GM18868 (cell line): ENCODE measurements around the gene EPHA6.
"Not testable (repeated sequence)": the region's sequence is repeated elsewhere in the genome, so short reads cannot be mapped to it uniquely, and the experiment has no call there.

Experiments used
- ATAC-seq: cut with Tn5 transposase; IDR thresholded peaks from one replicate; pipeline ENCODE4 v1.9.1; 2021; ENCODE audit warnings: mild to moderate bottlenecking, moderate library complexity; ENCODE audit not compliant: unreplicated experiment

The EPHA6 gene

GRCh38 chr3:97409612-97410011 lies 595.2 kb downstream of the EPHA6 start:
- no peak for ATAC-seq

DNA sequence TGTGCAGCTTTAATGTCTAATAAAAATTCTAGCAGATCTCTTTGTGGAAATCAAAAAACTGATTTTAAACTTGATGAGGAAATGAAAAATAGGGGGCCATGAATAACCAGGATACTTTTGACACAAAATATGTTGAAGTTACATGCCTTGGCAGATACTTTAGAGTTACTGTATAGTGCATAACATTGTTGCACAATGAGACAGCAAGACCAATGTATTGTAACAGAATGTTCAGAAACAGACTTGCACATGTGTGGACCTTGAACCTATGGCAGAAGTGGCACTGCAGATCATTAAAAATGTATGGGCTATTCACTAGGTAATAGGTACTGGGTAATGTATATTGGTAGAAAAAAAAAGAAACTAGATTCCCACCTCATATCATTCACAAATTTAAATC lies 607.2 kb downstream of the EPHA6 start:
- no peak for ATAC-seq

- no peak for ATAC-seq
Observed at GRCh38 chr3:97425002-97425401, 610.6 kb downstream of the EPHA6 start.

- no peak for ATAC-seq
Observed at GRCh38 chr3:97430601-97431000, 616.2 kb downstream of the EPHA6 start.

DNA sequence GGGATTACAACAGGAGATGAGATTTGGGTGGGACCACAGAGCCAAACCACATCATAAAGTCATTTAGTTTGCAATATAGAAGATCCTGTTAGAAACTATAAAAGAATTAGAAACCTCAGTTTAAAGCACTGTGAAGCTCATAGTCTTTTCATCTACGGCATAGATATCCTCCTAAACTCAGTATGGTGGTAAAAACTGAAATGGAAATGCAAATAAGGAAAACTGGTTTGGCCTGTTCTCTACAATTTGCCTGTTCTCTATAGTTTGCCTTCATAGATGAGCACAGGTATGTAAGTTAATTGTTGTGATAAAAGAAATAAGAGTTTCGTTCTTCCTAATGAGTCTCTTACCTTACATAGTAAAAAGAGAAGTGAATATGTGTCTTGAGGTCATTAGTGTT lies 618.5 kb downstream of the EPHA6 start:
- ATAC-seq: no peak

GRCh38 chr3:97438131-97438530 lies 623.7 kb downstream of the EPHA6 start:
- ATAC-seq: no peak

- ATAC-seq: no peak
Observed at GRCh38 chr3:97439373-97439772, 625.0 kb downstream of the EPHA6 start.

DNA sequence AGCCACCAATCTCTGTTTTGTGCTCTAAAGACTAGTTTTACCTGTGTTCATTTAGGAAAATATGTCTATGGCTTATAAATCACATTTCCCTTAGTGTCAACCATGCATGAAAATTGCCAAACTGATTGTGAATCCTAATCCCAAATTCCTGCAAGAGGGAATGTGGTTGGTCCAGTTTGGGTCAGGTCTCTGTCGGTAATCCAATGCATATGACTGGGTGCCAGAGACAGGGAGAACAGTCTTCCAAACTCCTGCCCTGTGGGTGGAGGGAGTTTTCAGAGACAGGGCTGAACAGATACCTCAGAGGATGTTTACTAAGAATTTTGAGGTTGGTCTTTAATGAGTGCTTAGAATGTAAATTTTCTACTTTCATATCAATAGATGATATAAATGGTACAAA lies 649.6 kb downstream of the EPHA6 start:
- no peak for ATAC-seq

- no peak for ATAC-seq
Observed at GRCh38 chr3:97470481-97470880, 656.1 kb downstream of the EPHA6 start.

DNA sequence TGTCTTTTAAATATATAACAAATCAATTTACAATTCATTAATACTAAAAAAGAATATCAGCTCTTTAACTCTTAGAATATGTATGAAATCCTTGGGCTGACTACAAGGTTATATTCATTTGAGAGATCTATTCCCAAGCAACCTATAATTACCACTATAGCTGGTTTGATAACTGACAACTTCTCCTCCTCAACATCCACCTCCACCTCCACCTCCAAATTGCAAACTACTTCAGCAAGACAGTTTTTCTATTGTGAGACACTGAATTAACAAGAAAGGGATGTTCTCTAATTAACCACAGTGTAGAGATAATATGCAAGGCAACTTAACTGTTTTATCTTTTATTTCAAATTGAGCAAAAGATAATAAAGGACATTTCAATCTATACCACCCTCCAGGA lies 665.3 kb downstream of the EPHA6 start:
- no peak for ATAC-seq

DNA sequence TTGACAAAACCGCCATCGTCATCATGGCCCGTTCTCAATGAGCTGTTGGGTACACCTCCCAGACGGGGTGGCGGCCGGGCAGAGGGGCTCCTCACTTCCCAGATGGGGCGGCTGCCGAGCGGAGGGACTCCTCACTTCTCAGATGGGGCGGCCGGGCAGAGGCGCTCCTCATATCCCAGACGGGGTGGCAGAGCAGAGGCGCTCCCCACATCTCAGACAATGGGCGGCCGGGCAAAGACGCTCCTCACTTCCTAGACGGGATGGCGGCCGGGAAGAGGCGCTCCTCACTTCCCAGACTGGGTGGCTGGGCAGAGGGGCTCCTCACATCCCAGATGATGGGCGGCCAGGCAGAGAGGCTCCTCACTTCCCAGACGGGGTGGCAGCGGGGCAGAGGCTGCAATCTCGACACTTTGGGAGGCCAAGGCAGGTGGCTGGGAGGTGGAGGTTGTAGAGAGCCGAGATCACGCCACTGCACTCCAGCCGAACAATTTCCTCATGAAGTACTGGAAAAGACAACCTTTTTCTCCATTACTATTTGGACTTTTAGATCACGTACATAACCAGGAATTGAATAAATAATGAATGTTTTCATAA lies 666.4 kb downstream of the EPHA6 start:
- not testable (repeated sequence) for ATAC-seq

- no peak for ATAC-seq
Observed at GRCh38 chr3:97481416-97481815, 667.0 kb downstream of the EPHA6 start.

DNA sequence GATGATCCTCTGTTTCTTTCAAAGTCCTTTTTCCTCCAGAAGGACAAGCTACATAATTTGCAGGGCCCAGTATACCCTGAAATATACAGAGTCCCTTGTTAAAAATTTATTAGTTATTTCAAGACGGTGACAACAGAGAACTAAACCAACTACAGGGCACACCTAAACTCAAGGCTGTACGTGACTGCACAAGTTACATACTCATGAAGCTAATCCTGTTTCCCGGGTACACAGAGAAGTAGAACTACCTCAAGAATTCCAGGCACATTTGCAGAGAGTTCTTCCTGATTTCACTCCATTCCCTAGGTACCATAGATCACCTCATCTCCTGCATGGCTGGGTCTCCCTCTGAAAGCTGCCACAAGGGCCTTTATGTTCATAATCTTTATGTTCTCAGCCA lies 670.8 kb downstream of the EPHA6 start:
- no peak for ATAC-seq

DNA sequence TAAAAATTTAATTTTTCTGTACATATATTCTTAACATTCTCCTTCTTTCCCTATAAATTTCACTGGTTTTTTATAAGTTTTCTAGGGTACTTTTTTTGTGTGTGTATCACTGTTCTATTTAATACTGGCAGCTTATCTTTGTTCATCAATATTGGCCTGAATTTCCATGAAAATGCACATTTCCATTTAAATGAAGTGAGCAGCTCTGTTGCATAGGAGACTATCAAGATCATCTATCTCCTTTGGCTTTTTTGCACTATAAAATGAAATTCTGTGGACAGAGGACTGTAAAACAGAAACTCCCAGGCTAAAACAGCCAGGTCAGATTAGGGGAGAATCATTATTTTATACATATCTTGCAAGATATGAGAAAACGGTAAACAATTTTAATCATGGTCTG lies 673.2 kb downstream of the EPHA6 start:
- ATAC-seq: no peak

DNA sequence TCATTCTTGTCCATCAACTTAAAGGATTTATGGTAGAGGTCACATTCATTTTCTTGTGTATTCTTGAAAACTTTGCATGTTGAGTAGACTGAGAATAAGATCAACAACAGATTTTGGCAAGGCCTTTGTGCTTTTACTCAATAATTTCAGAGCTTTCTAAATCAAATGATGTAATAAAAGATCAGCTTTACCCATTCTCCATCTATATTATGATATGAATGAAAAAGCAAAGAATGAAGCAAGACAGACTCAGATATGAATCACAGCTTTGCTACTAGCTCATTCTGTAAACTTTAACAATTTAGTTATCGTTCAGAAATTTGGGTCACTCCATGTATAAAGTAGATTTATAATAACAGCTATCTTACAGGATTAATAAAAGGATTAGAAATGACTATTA lies 674.3 kb downstream of the EPHA6 start:
- ATAC-seq: no peak

- ATAC-seq: no peak
Observed at GRCh38 chr3:97495896-97496295, 681.5 kb downstream of the EPHA6 start.

GRCh38 chr3:97497138-97497537 lies 682.7 kb downstream of the EPHA6 start:
- ATAC-seq: no peak

DNA sequence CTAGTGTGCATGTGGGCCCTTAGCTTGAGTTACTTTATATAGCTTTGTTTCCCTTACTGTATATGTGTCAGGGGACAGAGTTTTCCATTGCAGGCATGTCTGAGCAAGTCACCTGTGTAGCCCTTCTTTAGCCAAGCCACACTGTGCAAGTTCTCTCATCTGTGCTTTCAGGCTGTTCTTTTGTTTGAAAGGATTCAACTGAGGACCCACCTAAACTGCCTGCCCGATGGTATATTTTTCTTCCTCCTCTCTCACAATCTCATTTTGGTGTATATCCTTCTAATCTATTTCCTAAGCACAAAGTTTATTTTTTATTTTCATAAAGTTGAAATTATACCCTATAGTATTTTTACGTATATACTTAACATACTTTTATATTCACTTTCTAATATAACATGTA lies 690.1 kb downstream of the EPHA6 start:
- no peak for ATAC-seq

- no peak for ATAC-seq
Observed at GRCh38 chr3:97510795-97511194, 696.4 kb downstream of the EPHA6 start.

DNA sequence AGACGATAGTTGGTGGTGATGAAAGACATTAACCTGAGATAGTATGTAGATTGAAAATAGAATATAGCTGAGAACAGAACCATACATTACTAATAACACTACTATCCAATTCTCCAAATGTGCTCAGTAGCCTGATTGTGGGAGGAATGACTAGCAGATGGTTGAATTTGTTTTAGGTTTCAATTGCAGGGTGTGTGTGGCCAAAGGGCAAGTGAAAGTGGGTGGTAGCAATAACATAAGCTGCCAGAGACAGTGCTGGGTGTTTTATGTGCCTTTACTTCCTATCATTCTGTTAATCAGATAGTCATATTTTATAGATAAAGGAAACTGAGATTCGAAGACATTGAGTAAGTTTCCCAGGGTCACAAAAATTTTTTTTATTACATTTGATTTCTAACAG lies 700.7 kb downstream of the EPHA6 start:
- no peak for ATAC-seq

GRCh38 chr3:97530691-97531090 lies 716.3 kb downstream of the EPHA6 start:
- no peak for ATAC-seq

GRCh38 chr3:97547573-97547972 lies 733.2 kb downstream of the EPHA6 start:
- not testable (repeated sequence) for ATAC-seq

GRCh38 chr3:97550408-97550807 lies 736.0 kb downstream of the EPHA6 start:
- ATAC-seq: no peak

GRCh38 chr3:97552186-97552585 lies 737.8 kb downstream of the EPHA6 start:
- no peak for ATAC-seq
